ENCODE measurements around the gene EIF4G2. TPM values are rescaled to one million over a fixed set of nuclear protein-coding genes. Genes with fewer than 3 reads are reported as not detected.

EIF4G2 gene
- total RNA-seq, 1 experiment from 2014 or later: 2,422 TPM

- Histone ChIP-seq H3K36me3 (ENCODE audit: control insufficient read depth, insufficient read depth, low read length) (no peaks in the 10 kb centered on the region), H3K4me3 (ENCODE audit: low read depth in 2 of 2, low read length in 2 of 2) (no peak overlapping the region), H3K27me3 (ENCODE audit: control insufficient read depth, insufficient read depth, low read length) (no peaks in the 10 kb centered on the region), H3K27ac (ENCODE audit: low read length) (no peak overlapping the region), H3K4me1 (ENCODE audit: control insufficient read depth, insufficient read depth, low read length) (peaks cover 9% of the 10 kb centered on the region; the same call in 1 of the 2 replicates), H3K9me3 (ENCODE audit: control insufficient read depth, insufficient read depth, low read depth, low read length) (no peaks in the 10 kb centered on the region)
- ChIA-PET POLR2A (interaction anchor here (0.6 kb wide), 1 partner anchor 390 kb away, joined by 4 read pairs; no protein-coding TSS in a partner anchor), CTCF (no interaction called here)
- intact Hi-C loops (cut with micrococcal nuclease; ENCODE audit: unreplicated experiment): loop anchor here (5.0 kb wide), 1 partner anchor 33 kb away; no protein-coding TSS in a partner anchor
- TF ChIP-seq TCF7L2 (IDR thresholded peaks at IDR 0.05; ENCODE audit: low read depth, low read length): no peak
- no peak for TF ChIP-seq SIN3A (IDR thresholded peaks at IDR 0.05; ENCODE audit: borderline replicate concordance, insufficient read depth, low read depth, low read length)
- TF ChIP-seq POLR2AphosphoS5 (IDR thresholded peaks at IDR 0.05; ENCODE audit: low read depth, low read length): no peak
- no peak for TF ChIP-seq REST (IDR thresholded peaks at IDR 0.05; ENCODE audit: insufficient read depth in 1 of 2, low read depth in 2 of 2, low read length in 1 of 2)
- TF ChIP-seq CTCF (IDR thresholded peaks at IDR 0.05): no peak
- no TSS peak for BruUV-seq (replicated peaks)
- ATAC-seq (no peak), DNase-seq (ENCODE audit: low read depth, low spot score) (no peak)
- in situ Hi-C loops (cut with HindIII; ENCODE audit: low pct_unique_long_range_greater_than_20kb, low sequenced_read_pairs): no loop called here
Measured at GRCh38 chr11:10813945-10814344, 5.2 kb upstream of the EIF4G2 start.

- TSS peak; percentile 87 for BruUV-seq (replicated peaks)
- CTCF ChIA-PET: interaction anchor here (0.5 to 1.9 kb wide), 10 partner anchors 14 to 270 kb away, joined by 3 to 17 read pairs (median 3); partner anchors contain the start of gene ZBED5
Measured at GRCh38 chr11:10809373-10810160, 841 bp upstream of the EIF4G2 start.

More at GRCh38 chr11:10809373-10810160, 841 bp upstream of the EIF4G2 start:
- peaks cover 31% of the 10 kb centered on the region for H3K4me1 ChIP-seq (ENCODE audit: control insufficient read depth, insufficient read depth, low read length)
- no peaks in the 10 kb centered on the region for H3K27me3 ChIP-seq (ENCODE audit: control insufficient read depth, insufficient read depth, low read length)
- H3K36me3 ChIP-seq (ENCODE audit: control insufficient read depth, insufficient read depth, low read length): peaks cover 31% of the 10 kb centered on the region
- TF ChIP-seq CTCF (IDR thresholded peaks at IDR 0.05): no peak
- TF ChIP-seq SIN3A (IDR thresholded peaks at IDR 0.05; ENCODE audit: borderline replicate concordance, insufficient read depth, low read depth, low read length): 0 out of 2 replicates have a peak, but pooled peaks have one; percentile 30
- in situ Hi-C loops (cut with HindIII; ENCODE audit: low pct_unique_long_range_greater_than_20kb, low sequenced_read_pairs): no loop called here
- POLR2A ChIA-PET: interaction anchor here (0.6 to 2.3 kb wide), 19 partner anchors 9 to 964 kb away, joined by 3 to 32 read pairs (median 5); partner anchors contain the start of gene ZBED5
- ATAC-seq (peak; percentile 46), DNase-seq (ENCODE audit: low read depth, low spot score) (no peak)
- intact Hi-C loops (cut with micrococcal nuclease; ENCODE audit: unreplicated experiment): loop anchor here (5.0 kb wide), 3 partner anchors 38 to 118 kb away; partner anchors contain the start of gene ZBED5
- no peaks in the 10 kb centered on the region for H3K9me3 ChIP-seq (ENCODE audit: control insufficient read depth, insufficient read depth, low read depth, low read length)
- peak overlapping the region; percentile 83 to 86 for H3K4me3 ChIP-seq (ENCODE audit: low read depth in 2 of 2, low read length in 2 of 2)
- peak overlapping the region; percentile 96 for H3K27ac ChIP-seq (ENCODE audit: low read length)

Measured in Panc1 (cell line).